HG03103 (cell line): ENCODE measurements around the gene UBE2QL1.

ENCODE experiments used
- ATAC-seq: cut with Tn5 transposase; IDR thresholded peaks from one replicate; pipeline ENCODE4 v1.9.1; 2021; ENCODE audit warnings: low read depth; ENCODE audit not compliant: unreplicated experiment

The UBE2QL1 gene

DNA sequence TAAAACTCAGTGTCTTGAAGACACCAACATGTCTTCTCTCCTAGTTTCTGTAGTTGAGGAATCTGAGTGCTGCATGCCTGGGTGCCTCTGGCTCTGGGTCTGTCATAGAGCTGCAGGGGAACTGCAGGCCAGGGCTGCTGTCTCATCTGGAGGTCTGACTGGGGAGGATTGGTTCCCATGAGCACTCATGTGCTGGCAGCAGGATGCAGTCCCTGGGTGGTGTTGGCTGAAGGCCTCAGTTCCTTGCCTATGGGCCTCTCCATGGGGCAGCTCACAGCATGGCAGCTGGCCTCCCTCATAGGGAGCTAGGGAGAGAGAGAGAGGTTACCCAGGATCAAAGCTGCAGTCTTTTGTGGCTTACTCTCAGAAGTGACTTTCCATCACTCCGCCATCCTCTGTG is 22.6 kb downstream of the UBE2QL1 start:
- no peak for ATAC-seq

DNA sequence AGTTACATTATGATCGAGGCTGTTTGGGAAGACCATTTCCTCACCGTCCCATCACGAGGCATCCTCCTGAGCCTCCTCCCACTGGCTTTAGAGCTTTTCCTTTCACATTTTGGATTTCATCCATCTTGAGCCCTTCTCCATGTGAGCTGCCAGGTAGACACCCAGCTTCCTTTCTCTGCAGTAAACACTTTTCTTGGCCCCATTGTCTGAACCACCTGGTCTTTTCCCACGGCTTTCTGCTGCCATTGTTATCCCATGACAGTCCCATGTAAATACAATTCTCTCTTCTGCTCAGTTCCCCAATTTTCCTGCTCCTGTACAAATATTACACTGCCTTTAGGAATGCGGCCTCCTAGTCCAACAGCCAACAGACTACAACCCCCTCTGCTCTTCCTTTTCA is 24.1 kb downstream of the UBE2QL1 start:
- ATAC-seq: no peak

DNA sequence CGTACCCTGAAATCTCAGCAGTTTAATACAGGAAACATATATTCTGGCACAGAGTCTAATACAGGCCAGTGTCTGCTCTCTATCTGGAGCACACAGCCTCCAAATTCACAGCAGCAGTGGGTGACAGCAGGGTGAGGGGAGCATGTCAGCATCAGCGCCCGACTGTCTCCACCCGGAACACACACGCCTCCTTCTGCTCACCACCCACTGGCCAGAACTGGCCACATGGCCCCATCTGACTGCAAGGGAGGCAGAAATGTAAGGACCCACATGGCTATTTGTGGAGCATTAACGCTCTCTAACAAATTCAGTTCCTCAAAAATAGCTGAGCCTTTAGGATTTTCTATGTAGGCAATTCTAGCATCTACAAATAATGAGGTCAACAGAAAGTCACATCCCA is 24.6 kb downstream of the UBE2QL1 start:
- no peak for ATAC-seq

DNA sequence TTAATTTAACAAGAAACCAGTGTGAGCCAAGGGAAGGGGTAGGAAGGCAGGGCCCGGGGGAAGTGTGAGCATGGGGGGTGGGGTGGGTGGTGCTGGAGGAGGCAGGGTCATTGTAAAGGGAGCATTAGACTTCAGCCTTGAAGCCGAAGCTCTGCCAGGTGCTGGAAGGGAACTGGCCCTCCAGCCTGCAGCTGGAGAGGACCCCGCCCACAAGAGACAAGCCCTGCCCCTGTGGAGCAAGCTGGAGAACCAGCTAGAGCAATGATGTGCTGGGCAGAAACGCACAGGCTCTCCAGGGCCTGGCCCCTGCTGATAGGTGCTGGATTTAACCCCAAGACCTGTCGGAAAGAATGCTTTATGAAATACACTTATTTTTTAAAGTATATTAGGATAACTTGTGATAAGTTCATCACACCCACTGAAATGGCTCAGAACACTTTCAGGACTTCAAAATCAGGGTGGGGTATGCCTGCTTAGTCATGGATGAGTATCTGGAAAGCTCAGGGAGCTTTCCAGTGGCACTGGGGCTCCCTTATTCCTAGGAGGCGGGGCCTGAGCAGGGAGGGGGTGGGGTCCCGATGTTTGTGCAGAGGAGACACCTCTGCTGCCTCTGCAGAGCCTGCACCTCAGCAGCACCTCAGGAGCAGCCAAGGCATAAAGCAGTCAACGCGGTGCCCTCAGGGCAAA is 27.1 kb downstream of the UBE2QL1 start:
- ATAC-seq: no peak

DNA sequence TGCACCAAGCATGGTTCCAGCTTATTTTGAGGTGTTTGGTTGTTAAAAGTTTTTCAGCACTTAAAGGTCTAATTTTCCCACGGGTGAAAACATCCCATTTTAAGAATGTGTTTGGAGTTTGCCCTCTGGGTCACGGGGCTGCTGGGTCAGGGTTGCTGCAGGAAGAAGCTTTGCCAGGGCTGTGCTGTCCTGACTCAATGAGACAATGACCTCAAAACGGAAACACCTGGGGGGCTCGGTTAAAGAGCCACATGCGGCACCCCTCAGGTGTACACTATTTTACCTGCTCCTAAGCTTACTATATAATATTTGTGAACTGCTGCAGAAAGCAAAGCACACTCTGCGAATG is 27.6 kb downstream of the UBE2QL1 start:
- no peak for ATAC-seq

DNA sequence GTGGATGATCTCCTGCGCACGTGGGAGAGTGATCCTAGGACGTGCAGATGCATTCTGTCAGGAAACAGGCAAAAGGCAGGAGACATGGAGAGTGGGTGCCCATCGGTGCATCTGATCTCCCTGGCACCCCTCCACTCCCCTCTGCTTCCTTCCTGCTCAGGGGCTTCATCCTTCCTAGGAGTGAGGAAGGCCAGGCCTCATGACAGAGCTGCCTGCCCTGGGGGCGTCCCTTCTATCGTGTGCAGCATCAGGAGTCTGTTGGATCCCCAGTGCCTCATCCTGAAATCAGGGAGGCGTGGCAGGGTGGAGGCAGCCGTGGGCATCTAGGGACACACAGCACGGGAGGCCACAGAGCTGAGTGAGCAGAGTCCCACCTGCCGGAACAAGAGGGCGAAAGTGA is 30.1 kb downstream of the UBE2QL1 start:
- ATAC-seq: no peak

DNA sequence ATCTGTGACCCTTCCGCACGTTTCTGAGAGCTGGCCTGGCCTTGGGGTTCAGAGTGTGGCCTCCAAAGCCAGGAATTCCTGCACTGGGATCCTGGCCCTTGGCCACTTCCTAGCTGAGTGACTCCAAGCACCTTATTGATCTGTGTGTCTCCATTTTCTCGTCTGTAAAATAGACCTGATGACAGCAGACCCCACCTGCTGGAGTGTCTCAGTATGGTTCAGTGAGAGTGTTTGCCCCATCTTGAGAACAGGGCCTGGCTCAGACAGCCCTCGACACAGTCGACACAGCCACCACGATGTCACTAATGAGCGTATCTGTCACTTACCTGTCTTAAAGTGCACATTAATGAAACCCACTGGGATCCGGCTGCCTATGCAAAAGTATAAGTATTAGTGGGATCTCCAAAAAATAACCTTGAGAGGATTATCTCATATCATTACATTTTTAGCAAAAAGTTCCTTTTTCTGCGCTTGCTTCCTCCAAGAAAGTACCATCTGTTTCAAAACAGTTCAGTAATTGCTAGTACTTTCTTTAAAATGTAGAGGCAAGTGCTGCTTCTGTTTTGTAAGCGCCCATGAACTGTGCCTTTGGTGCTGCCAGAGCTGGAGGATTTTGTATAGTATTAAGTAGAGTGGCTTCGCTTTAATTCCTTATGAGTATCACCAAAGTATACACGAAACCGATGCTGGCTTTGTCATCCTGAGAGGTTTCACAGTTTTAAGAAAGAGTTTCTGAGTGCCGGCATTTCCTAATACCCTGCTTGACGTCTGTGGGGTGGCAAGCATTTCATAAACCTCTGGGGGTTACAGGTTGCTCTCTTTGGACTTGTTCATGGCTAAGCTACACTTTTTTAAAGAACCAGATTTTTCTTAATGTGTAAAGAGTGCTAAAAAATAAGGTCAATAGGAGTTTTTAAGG is 31.7 kb downstream of the UBE2QL1 start:
- peak; percentile 51 for ATAC-seq

DNA sequence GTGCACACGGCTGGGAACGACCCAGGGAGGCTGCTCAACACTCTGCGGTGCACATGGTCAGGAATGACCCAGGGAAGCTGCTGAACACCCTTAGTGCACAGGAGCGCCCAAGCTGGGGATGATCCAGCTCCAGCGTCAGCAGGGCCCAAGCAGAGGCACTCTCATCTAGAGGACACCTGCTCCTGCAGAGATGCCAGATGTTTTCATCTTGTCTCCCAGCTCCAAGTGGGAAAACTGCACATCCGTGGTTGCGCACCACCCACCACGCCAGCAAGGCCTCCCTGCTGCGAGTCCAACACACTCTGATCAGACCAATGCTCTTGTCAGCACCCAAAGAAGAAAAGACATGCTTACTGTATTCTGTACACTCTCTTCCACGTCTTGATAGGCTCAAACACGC is 34.1 kb downstream of the UBE2QL1 start:
- no peak for ATAC-seq

DNA sequence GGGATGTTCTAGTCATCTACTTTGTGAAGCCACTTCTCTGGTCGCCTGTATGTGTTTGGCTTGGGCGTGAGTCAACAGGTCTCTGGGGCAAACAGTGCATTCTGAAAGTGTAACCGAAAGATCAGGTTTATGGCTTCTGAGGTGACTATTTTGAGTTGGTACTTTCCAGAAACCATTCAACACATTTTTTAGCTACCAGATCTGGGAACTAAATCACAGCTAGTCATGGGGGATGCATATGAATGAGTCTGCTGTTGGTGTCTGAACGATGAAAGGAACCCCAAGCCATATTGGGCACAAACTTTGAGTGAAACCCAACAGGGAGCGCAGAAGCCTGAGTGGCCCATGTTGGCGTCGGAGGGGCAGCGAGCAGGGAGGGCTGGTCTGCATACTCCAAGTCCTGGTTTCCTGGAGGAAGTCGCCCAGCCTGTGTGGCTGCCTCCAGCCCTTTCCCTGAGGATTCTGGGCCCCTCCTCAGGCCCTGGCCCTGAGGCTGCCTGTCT is 35.3 kb downstream of the UBE2QL1 start:
- peak; percentile 77 for ATAC-seq

DNA sequence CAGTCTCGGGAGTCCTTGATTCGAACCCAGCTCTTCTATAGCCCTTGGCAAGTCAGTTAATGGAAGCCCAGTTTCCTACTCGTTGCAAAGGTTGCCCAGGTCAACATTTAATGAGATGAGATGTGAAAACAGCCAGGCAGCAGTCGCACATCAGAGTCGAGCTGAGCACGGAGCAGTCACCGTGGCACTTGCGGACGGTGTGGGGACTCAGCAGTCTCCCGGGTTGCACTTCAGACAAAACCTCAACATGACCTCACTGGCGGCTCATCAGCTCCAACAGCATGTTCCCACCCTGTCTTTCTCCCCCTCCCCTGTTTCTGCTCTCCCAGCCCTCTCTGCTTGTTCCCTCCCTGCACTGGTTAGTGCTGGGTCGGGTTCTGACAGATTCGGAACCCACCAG is 35.8 kb downstream of the UBE2QL1 start:
- no peak for ATAC-seq

DNA sequence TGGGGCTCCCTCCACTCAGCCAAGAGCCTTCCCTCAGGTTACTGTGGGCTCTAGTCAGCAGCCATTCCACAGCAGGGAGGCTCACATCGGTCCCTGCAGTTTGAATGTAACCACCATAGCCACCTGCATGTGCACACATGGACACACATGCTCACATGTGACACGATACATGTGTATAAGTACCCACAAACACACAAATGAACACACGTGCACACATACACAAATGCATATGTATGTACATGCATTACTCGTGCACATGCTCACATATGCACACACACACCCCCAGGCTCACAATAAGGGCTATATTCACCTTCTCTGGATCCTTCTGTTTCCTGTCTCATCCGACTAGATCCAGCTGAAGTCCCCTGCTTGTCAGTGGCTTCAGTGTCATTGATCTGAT is 36.2 kb downstream of the UBE2QL1 start:
- no peak for ATAC-seq

DNA sequence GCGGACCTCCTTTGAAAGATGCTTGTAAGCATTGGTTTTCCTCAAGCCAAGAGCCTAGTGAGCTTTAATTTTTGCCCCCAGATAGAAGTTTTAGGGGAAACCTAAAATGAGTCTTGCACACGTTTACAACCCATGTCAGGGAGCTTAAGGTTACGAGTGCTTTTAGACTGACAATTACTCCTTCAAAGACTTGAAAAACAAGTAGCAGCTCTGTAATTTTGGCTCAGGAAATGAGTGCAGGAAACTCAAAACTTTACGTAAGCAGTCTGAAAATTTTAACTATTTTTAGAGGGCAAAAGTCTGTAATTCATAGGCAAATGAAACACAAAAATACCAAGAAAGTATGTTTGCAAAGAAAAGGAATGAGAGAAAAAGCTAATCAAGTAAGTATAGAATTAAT is 36.8 kb downstream of the UBE2QL1 start:
- ATAC-seq: no peak

DNA sequence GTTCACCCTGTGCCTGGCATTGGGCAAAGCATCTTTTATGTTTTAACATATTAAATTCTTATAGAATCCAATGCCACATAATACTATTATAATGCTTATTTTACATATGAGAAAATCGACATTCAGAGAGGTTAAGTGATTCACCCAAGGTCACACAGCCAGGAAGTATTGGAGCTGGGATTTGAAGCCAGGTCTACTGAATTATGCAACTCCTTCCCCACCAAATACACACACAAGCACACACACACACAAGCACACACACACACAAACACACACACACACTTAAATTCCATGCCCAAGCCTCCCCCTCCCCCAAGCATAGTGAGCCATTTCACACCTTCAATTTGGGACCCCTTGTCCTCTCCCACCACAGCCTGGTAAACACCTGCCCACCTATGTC is 37.4 kb downstream of the UBE2QL1 start:
- no peak for ATAC-seq

DNA sequence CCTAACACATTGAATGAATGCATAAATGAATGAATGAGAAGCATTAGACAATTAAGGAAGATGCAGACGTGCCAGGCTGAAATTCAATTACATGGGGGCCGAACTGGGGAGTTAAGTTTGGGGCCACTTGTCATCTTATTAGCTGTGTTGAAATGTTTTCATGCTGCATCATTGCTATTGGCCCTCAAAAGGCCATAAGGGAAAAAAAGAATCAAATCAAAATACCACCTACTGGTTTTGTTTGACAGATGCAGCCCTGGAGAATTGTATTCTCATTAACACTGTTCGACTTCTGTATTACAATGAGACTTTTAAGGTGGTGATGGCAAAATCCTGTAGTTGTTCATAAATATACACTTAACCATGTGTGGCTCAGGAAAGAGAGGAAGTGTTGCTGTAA is 38.4 kb downstream of the UBE2QL1 start:
- no peak for ATAC-seq

DNA sequence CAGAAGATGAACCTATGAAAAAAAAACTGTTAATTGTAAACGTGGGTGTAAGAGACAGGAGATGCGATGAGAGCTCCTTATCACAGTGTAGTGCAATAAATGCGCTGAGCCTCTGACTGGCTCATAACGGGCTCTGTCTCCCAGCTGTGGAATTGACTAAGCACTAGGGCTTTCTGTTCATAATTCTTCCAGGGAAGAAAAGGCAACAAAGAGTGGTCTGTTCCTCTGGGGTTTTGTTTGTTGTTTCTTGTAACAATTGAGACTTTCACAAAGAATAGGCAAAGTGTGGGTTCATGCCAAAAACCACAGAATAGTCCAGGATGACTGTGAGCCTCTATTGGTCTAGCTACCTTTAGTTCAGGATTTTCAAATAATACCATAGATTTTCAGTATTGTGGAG is 39.4 kb downstream of the UBE2QL1 start:
- no peak for ATAC-seq

DNA sequence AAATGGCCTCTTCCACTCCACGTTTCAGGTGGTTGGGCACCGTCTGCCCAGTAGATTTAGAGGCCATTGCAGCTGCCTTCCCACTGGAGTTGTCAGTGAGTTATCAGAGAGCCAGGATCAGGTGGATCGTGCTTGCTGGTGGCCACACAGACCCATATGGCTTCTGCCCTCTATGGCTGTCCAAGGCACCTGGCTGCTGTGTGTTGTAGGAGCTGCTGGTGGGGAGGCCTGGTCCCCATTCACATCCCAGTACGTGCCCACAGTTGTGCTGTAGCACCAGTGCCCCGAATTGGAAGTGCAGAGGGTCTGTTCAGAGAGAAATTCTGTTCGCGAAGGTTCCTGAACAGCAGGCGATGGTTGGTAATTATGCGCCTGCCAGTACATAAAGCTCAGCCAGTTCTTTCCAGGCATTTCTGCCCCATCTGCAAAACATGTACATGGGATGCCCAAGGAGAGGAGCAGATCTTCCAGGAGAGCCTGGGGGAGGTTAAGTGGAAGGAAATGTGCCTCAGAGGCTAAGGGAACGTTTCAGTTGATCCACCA is 41.1 kb downstream of the UBE2QL1 start:
- ATAC-seq: no peak

DNA sequence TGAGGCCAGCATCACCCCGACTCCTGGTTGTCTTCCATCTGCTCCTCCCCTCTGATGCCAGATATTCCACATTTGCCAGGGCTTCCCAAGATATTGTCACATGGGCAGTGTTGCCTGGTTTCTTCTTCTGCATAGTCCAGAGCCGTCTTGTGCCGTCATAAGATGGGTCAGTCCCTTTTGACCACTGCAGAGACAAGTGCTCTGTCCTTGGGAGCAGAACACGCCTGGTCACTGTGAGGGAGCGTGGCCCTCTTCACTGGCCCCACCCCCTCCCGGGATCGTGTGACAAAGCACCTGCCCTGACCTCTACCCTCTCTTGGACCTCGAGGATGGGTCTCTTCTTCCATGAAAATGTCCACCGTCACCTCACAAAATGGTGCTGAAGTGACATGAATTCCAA is 41.6 kb downstream of the UBE2QL1 start:
- no peak for ATAC-seq

DNA sequence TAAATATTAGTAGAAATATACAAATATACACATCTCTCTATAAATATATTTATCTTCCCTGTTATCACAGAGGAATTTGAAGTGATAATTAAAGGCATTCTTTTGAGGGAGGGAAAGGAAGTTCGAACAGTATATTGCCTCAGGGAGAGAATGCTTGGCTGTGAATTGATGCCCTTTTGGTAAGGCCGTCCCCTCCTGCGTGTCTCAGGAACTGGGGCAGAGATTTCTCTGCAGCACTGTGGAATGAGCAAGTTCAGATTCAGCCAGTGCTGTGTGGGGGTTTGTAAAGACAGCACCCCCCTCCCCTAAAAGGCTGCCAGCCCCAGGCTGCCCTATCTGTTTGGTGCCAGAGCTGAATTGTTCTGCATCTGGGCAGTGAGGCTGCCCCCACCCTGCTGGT is 42.0 kb downstream of the UBE2QL1 start:
- no peak for ATAC-seq

DNA sequence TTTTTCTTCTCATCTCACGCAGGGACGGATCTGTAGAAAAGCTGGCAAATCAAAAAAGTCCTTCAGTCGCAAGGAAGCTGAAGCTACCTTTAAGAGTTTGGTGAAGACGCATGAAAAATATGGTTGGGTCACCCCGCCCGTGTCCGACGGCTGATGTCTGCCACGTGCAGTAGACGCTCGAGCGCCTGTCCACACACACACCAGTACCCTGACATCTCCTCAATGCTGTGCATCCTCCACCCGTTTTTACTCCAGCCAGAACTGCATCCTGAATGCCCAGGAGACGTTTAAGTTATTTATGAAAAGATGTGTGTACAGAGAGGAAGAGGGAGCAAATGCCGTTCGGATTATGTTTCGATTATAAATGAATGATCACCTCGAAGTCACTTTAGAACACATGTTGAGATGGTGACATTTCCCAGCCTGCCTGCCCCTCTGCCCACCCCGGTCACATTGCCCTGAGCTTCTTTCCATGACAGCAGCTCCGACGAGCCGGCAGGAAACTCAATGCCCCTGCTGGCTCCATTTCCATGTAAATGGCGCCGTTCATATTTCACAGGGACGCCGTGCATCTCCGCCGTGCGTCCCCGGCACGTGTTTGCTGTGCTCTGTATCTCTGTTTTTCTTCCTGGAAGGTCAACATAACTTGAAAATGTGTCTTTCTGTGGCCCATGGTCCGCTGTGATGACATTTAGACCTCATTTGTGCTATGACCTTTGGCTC is 42.7 kb downstream of the UBE2QL1 start:
- no peak for ATAC-seq

DNA sequence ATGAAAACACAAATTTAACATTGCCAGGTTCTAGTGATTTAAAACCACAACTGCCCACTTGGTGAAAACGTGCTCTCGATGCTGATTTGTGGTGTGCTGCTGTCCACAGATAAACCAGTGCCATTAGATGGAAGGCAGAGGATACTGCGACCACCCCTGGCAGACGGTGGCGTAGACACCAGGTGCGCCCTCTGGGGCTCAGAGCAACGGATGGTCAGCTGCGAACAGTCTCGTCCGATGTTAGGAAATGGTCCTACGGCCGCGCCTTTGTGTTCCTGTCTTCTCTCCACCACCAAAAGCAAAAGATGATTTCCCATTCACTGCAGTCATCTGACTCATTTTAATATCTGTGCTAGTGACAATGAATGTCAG is 43.2 kb downstream of the UBE2QL1 start:
- no peak for ATAC-seq

DNA sequence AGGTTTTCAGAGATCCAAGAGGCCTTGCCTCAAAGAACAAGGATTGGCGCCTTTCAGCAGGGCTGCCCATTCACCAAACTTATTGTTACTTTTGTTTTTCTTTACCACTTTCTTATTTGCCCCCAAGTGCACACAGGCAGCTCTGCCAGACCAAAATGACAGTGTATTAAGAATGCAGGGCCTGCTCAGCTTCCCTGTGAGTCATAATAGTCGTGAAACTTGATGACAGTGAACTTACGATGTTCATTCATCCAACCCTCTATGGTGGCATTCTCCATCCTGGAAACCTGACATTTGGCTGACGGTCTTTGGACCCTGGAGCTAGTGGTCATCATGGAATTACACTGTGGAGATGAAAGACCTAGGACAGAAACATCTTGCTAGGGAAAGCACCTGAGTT is 44.3 kb downstream of the UBE2QL1 start:
- no peak for ATAC-seq
